RWPE2 (cell line): Measurements from ENCODE around the gene ATP5MG.

Experiments
- ATAC-seq: fragments of 200-7000 bp; cut with Tn5 transposase; 3 replicates; pipeline ENCODE4 v1.9.1; 2021; ENCODE audit warnings: low read depth
- DNase-seq: peaks from one replicate; pipeline ENCODE4 v3.0.0-alpha.2; 2020; ENCODE audit warnings: low spot score
- H3K27ac ChIP-seq: fragments of 450-650 bp; 2 replicates; pipeline ENCODE4 v1.5.1; 2017; ENCODE audit warnings: mild to moderate bottlenecking; ENCODE audit not compliant: poor library complexity, severe bottlenecking
- H3K27me3 ChIP-seq: fragments of 250-450 bp; sonication (Bioruptor Pico); 2 replicates; pipeline ENCODE4 v1.5.1; 2021; ENCODE audit warnings: mild to moderate bottlenecking, moderate library complexity; ENCODE audit not compliant: insufficient read depth, poor library complexity, severe bottlenecking
- H3K36me3 ChIP-seq: fragments of 250-450 bp; sonication (Bioruptor Pico); 2 replicates; pipeline ENCODE4 v1.5.1; 2020; ENCODE audit warnings: low read depth, mild to moderate bottlenecking, moderate library complexity
- H3K4me1 ChIP-seq: fragments of 250-450 bp; sonication (Bioruptor Pico); 2 replicates; pipeline ENCODE4 v1.5.1; 2021; ENCODE audit warnings: mild to moderate bottlenecking, moderate library complexity; ENCODE audit not compliant: insufficient read depth, poor library complexity, severe bottlenecking
- H3K4me3 ChIP-seq: fragments of 250-450 bp; sonication (Bioruptor Pico); 2 replicates; pipeline ENCODE4 v1.5.1; 2021; ENCODE audit warnings: mild to moderate bottlenecking, moderate library complexity; ENCODE audit not compliant: severe bottlenecking
- H3K9me3 ChIP-seq: fragments of 250-450 bp; sonication (Bioruptor Pico); 2 replicates; pipeline ENCODE4 v1.5.1; 2021; ENCODE audit warnings: mild to moderate bottlenecking, moderate library complexity; ENCODE audit not compliant: severe bottlenecking
- TF ChIP-seq, protein P1 (sequence below): fragments of 450-650 bp; IDR thresholded peaks from one replicate; pipeline ENCODE4 v1.5.1; 2017; ENCODE audit warnings: mild to moderate bottlenecking, moderate library complexity; ENCODE audit not compliant: poor library complexity, severe bottlenecking

ATP5MG gene

GRCh38 chr11:118401151-118401879 is at the start of gene ATP5MG:
Gene ATP5MG, plus strand, starts transcription at chr11:118401606. Its CDS starts 60 bp downstream, at chr11:118401666.
- Histone ChIP-seq H3K36me3 (peaks cover 39% of the 10 kb centered on the region), H3K9me3 (no peaks in the 10 kb centered on the region), H3K4me1 (peaks cover 12% of the 10 kb centered on the region), H3K27ac (peak within 1 kb of the TSS; percentile 60), H3K27me3 (no peaks in the 10 kb centered on the region), H3K4me3 (peak within 1 kb of the TSS; percentile 92)
- peak; percentile 65 for ATAC-seq
- TF ChIP-seq, protein P1, sequence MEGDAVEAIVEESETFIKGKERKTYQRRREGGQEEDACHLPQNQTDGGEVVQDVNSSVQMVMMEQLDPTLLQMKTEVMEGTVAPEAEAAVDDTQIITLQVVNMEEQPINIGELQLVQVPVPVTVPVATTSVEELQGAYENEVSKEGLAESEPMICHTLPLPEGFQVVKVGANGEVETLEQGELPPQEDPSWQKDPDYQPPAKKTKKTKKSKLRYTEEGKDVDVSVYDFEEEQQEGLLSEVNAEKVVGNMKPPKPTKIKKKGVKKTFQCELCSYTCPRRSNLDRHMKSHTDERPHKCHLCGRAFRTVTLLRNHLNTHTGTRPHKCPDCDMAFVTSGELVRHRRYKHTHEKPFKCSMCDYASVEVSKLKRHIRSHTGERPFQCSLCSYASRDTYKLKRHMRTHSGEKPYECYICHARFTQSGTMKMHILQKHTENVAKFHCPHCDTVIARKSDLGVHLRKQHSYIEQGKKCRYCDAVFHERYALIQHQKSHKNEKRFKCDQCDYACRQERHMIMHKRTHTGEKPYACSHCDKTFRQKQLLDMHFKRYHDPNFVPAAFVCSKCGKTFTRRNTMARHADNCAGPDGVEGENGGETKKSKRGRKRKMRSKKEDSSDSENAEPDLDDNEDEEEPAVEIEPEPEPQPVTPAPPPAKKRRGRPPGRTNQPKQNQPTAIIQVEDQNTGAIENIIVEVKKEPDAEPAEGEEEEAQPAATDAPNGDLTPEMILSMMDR = no peak
- DNase-seq = peak; percentile 89

GRCh38 chr11:118353084-118353710 is 48.2 kb upstream of the ATP5MG start:
- no peak for DNase-seq
- Histone ChIP-seq H3K27me3 (no peaks in the 10 kb centered on the region), H3K27ac (no peak overlapping the region), H3K36me3 (no peaks in the 10 kb centered on the region), H3K9me3 (no peaks in the 10 kb centered on the region), H3K4me3 (no peak overlapping the region), H3K4me1 (no peaks in the 10 kb centered on the region)
- TF ChIP-seq, protein P1 = peak; percentile 84
- ATAC-seq = no peak

DNA sequence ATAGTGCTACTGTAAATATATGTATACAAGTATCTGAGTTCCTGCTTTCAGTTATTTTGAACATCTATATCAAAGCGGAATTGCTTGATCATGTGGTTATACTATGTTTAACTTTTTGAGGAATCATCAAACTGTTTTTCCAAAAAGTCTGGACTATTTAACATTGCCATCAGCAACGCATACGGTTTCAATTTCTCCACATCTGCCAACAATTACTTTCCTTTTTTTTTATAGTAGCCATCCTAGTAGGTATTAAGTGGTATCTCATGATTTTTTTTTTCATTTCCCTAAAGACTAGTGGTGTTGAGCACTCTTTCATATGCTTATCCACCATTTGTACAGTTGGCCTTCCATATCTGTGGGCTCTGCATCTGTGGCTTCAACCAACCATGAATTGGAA is 43.3 kb upstream of the ATP5MG start:
- DNase-seq (no peak), ATAC-seq (no peak)
- Histone ChIP-seq H3K36me3 (0 out of 2 replicates have a peak, but pooled peaks cover 2% of the 10 kb centered on the region), H3K27me3 (no peaks in the 10 kb centered on the region), H3K4me1 (peaks cover 8% of the 10 kb centered on the region), H3K4me3 (no peak overlapping the region), H3K27ac (no peak overlapping the region), H3K9me3 (no peaks in the 10 kb centered on the region)
- TF ChIP-seq, protein P1 = no peak

GRCh38 chr11:118359295-118359958 is 42.0 kb upstream of the ATP5MG start, which contains the start of gene UBE4A:
Gene UBE4A, plus strand, starts transcription at chr11:118359600. Its CDS starts 5,481 bp downstream, at chr11:118365081.
- ATAC-seq = peak; percentile 77
- Histone ChIP-seq H3K9me3 (no peaks in the 10 kb centered on the region), H3K4me1 (peaks cover 8% of the 10 kb centered on the region), H3K27me3 (no peaks in the 10 kb centered on the region), H3K4me3 (peak within 1 kb of the TSS; percentile 76), H3K36me3 (peaks cover 12% of the 10 kb centered on the region), H3K27ac (no peak within 1 kb of the TSS)
- DNase-seq = peak; percentile 91
- TF ChIP-seq, protein P1 = no peak
